ENCODE data around the gene HLA-DOA.

GRCh38 chr6:32954986-32955802 is 54.2 kb downstream of the HLA-DOA start:
- TF ChIP-seq GABPA (IDR thresholded peaks at IDR 0.05; ENCODE audit: low read depth) (no peak), REST (IDR thresholded peaks at IDR 0.05; ENCODE audit: insufficient replicate concordance, low read depth) (no peak), CTCF (IDR thresholded peaks at IDR 0.05; ENCODE audit: insufficient read depth, low read length) (no peak), POLR2AphosphoS5 (IDR thresholded peaks at IDR 0.05; ENCODE audit: low read depth) (no peak)

Measured in HL-60 (cell line).